ENCODE results near the gene AKT1. TPM values are rescaled to one million over a fixed set of nuclear protein-coding genes. Genes with fewer than 3 reads are reported as not detected.

The AKT1 gene
- total and polyA plus RNA-seq, 2 of the 13 experiments (the other 11 are each of a cell fraction or from before 2014, with no cell fraction given): 96.2 to 116 TPM

DNA sequence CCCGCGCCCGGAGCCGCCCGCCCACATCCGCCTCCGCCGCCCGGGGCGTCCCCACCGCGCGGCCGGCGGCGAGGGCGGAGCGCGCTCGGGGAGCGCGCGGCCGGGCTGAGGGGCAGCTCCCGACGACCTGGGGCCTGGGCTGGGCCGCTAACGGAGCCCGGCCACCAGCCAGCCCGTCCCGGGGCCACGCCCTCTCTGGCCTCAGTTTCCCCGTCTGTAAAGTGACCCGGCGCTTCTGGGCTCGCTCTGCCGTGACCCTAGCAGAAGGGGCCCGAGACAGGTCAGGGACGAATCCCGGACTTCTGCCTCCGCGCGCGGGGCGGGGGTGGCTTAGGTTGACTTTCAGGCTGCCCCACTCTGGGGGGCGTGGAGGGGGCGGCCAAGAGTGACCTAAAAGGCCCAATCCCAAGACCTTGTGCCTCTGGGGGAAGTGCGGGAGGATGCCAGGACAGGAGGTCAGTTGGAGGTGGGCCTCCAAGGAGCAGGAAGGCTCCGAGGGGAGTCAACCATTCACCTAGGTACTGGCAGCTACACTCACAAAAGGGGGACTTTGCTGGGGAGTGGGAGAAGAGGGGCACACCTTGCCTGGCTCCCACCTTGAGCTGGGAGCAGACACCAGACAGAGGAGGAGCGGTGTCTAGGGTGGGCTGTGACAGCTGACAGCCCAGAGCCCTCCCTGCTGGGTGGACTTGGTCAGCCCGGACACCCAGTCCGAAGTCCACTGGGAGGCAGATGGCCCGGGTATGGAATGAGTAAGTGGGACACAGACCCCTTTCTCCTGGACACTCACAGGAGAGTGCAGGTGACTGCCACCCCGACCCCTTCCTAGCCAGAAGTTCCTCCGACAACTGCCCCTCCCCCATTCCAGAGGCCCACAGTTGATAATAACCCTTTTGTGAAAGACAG lies 486 bp upstream of the AKT1 start (continued):
- TF ChIP-seq, protein P1, sequence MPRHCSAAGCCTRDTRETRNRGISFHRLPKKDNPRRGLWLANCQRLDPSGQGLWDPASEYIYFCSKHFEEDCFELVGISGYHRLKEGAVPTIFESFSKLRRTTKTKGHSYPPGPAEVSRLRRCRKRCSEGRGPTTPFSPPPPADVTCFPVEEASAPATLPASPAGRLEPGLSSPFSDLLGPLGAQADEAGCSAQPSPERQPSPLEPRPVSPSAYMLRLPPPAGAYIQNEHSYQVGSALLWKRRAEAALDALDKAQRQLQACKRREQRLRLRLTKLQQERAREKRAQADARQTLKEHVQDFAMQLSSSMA (CRISPR knock-in tag; IDR thresholded peaks at IDR 0.05): peak; percentile 22; the same call in 1 of the 2 replicates
- TF ChIP-seq, protein P2, sequence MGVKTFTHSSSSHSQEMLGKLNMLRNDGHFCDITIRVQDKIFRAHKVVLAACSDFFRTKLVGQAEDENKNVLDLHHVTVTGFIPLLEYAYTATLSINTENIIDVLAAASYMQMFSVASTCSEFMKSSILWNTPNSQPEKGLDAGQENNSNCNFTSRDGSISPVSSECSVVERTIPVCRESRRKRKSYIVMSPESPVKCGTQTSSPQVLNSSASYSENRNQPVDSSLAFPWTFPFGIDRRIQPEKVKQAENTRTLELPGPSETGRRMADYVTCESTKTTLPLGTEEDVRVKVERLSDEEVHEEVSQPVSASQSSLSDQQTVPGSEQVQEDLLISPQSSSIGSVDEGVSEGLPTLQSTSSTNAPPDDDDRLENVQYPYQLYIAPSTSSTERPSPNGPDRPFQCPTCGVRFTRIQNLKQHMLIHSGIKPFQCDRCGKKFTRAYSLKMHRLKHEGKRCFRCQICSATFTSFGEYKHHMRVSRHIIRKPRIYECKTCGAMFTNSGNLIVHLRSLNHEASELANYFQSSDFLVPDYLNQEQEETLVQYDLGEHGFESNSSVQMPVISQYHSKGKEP (CRISPR knock-in tag; IDR thresholded peaks at IDR 0.05): no peak
- TF ChIP-seq ZNF256 (CRISPR knock-in tag; conservative IDR thresholded peaks at IDR 0.05) (no peak), SIN3B (IDR thresholded peaks at IDR 0.05; ENCODE audit: low read length) (no peak), ZSCAN22 (CRISPR knock-in tag; IDR thresholded peaks at IDR 0.05) (no peak), FLYWCH1 (CRISPR knock-in tag; IDR thresholded peaks at IDR 0.05) (no peak), ZNF781 (CRISPR knock-in tag; IDR thresholded peaks at IDR 0.05; ENCODE audit: borderline replicate concordance, not compliant biosample characterization) (no peak), FOXA3 (CRISPR knock-in tag; IDR thresholded peaks at IDR 0.05) (no peak)
- TF ChIP-seq, protein P3, sequence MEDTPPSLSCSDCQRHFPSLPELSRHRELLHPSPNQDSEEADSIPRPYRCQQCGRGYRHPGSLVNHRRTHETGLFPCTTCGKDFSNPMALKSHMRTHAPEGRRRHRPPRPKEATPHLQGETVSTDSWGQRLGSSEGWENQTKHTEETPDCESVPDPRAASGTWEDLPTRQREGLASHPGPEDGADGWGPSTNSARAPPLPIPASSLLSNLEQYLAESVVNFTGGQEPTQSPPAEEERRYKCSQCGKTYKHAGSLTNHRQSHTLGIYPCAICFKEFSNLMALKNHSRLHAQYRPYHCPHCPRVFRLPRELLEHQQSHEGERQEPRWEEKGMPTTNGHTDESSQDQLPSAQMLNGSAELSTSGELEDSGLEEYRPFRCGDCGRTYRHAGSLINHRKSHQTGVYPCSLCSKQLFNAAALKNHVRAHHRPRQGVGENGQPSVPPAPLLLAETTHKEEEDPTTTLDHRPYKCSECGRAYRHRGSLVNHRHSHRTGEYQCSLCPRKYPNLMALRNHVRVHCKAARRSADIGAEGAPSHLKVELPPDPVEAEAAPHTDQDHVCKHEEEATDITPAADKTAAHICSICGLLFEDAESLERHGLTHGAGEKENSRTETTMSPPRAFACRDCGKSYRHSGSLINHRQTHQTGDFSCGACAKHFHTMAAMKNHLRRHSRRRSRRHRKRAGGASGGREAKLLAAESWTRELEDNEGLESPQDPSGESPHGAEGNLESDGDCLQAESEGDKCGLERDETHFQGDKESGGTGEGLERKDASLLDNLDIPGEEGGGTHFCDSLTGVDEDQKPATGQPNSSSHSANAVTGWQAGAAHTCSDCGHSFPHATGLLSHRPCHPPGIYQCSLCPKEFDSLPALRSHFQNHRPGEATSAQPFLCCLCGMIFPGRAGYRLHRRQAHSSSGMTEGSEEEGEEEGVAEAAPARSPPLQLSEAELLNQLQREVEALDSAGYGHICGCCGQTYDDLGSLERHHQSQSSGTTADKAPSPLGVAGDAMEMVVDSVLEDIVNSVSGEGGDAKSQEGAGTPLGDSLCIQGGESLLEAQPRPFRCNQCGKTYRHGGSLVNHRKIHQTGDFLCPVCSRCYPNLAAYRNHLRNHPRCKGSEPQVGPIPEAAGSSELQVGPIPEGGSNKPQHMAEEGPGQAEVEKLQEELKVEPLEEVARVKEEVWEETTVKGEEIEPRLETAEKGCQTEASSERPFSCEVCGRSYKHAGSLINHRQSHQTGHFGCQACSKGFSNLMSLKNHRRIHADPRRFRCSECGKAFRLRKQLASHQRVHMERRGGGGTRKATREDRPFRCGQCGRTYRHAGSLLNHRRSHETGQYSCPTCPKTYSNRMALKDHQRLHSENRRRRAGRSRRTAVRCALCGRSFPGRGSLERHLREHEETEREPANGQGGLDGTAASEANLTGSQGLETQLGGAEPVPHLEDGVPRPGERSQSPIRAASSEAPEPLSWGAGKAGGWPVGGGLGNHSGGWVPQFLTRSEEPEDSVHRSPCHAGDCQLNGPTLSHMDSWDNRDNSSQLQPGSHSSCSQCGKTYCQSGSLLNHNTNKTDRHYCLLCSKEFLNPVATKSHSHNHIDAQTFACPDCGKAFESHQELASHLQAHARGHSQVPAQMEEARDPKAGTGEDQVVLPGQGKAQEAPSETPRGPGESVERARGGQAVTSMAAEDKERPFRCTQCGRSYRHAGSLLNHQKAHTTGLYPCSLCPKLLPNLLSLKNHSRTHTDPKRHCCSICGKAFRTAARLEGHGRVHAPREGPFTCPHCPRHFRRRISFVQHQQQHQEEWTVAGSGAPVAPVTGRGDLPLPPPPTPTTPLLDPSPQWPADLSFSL (CRISPR knock-in tag; IDR thresholded peaks at IDR 0.05): no peak
- TF ChIP-seq, protein P4, sequence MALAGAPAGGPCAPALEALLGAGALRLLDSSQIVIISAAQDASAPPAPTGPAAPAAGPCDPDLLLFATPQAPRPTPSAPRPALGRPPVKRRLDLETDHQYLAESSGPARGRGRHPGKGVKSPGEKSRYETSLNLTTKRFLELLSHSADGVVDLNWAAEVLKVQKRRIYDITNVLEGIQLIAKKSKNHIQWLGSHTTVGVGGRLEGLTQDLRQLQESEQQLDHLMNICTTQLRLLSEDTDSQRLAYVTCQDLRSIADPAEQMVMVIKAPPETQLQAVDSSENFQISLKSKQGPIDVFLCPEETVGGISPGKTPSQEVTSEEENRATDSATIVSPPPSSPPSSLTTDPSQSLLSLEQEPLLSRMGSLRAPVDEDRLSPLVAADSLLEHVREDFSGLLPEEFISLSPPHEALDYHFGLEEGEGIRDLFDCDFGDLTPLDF (CRISPR knock-in tag; IDR thresholded peaks at IDR 0.05): no peak
- TF ChIP-seq, protein P5, sequence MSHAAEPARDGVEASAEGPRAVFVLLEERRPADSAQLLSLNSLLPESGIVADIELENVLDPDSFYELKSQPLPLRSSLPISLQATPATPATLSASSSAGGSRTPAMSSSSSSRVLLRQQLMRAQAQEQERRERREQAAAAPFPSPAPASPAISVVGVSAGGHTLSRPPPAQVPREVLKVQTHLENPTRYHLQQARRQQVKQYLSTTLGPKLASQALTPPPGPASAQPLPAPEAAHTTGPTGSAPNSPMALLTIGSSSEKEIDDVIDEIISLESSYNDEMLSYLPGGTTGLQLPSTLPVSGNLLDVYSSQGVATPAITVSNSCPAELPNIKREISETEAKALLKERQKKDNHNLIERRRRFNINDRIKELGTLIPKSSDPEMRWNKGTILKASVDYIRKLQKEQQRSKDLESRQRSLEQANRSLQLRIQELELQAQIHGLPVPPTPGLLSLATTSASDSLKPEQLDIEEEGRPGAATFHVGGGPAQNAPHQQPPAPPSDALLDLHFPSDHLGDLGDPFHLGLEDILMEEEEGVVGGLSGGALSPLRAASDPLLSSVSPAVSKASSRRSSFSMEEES (CRISPR knock-in tag; IDR thresholded peaks at IDR 0.05): peak; percentile 38; the same call in 1 of the 2 replicates
- TF ChIP-seq, protein P6, sequence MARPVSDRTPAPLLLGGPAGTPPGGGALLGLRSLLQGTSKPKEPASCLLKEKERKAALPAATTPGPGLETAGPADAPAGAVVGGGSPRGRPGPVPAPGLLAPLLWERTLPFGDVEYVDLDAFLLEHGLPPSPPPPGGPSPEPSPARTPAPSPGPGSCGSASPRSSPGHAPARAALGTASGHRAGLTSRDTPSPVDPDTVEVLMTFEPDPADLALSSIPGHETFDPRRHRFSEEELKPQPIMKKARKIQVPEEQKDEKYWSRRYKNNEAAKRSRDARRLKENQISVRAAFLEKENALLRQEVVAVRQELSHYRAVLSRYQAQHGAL (CRISPR knock-in tag; IDR thresholded peaks at IDR 0.05; ENCODE audit: not compliant biosample characterization): no peak
- TF ChIP-seq, protein P7, sequence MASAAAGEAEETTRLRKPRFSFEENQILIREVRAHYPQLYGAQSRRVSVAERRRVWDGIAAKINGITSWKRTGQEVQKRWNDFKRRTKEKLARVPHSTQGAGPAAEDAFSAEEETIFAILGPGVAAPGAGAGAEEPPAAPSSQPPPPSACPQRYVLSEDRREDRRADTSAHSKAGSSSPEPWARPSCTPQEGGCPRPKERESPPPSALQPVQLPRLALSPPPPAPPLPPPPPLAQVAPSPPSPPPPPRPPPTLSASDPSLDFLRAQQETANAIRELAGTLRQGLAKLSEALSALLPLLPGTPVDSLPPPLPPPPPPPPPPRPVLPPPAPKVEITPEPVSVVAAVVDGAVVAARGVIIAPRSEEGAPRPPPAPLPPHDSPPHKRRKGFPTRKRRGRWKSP (CRISPR knock-in tag; IDR thresholded peaks at IDR 0.05): 0 out of 2 replicates have a peak, but pooled peaks have one; percentile 27
